Measurements from ENCODE around the gene NELL1. TPM values are rescaled to one million over a fixed set of nuclear protein-coding genes. Genes with fewer than 3 reads are reported as not detected.

The NELL1 gene
- total RNA-seq, 2 donors from 2014 or later, result 0.19 TPM; not detected in 1

- H3K27ac ChIP-seq, result no peak overlapping the region
- DNase-seq, result no peak
- H3K4me3 ChIP-seq, result no peak overlapping the region
- no peaks in the 10 kb centered on the region for H3K27me3 ChIP-seq
- H3K36me3 ChIP-seq, result no peaks in the 10 kb centered on the region
- intact Hi-C loops (cut with DNase I), result no loop called here
- no peak overlapping the region for H3K9ac ChIP-seq (ENCODE audit: low read depth in 2 of 2, low read length in 2 of 2)
- H3K9me3 ChIP-seq, result no peaks in the 10 kb centered on the region
- no peak for TF ChIP-seq CTCF (IDR thresholded peaks at IDR 0.05)
- H3K4me1 ChIP-seq, result no peaks in the 10 kb centered on the region
Measured at GRCh38 chr11:21603886-21604285, 934.5 kb downstream of the NELL1 start.

- H3K27ac ChIP-seq, result no peak overlapping the region
- no peak overlapping the region for H3K4me3 ChIP-seq
- no peaks in the 10 kb centered on the region for H3K36me3 ChIP-seq
- TF ChIP-seq CTCF (IDR thresholded peaks at IDR 0.05), result no peak
- no peaks in the 10 kb centered on the region for H3K9me3 ChIP-seq
- no peak for DNase-seq
- H3K4me1 ChIP-seq, result no peaks in the 10 kb centered on the region
- H3K27me3 ChIP-seq, result no peaks in the 10 kb centered on the region
- no peak overlapping the region for H3K9ac ChIP-seq (ENCODE audit: low read depth in 2 of 2, low read length in 2 of 2)
- intact Hi-C loops (cut with DNase I), result no loop called here
Measured at GRCh38 chr11:21604564-21604963, 935.2 kb downstream of the NELL1 start.

GRCh38 chr11:21612326-21612725 lies 942.9 kb downstream of the NELL1 start:
- no peak overlapping the region for H3K9ac ChIP-seq (ENCODE audit: low read depth in 2 of 2, low read length in 2 of 2)
- no peaks in the 10 kb centered on the region for H3K36me3 ChIP-seq
- TF ChIP-seq CTCF (IDR thresholded peaks at IDR 0.05), result no peak
- H3K4me3 ChIP-seq, result no peak overlapping the region
- H3K27me3 ChIP-seq, result no peaks in the 10 kb centered on the region
- no peaks in the 10 kb centered on the region for H3K9me3 ChIP-seq
- intact Hi-C loops (cut with DNase I), result no loop called here
- no peaks in the 10 kb centered on the region for H3K4me1 ChIP-seq
- H3K27ac ChIP-seq, result no peak overlapping the region
- DNase-seq, result no peak

GRCh38 chr11:21614961-21615360 lies 945.6 kb downstream of the NELL1 start:
- Histone ChIP-seq H3K4me3 (no peak overlapping the region), H3K36me3 (no peaks in the 10 kb centered on the region), H3K9ac (ENCODE audit: low read depth in 2 of 2, low read length in 2 of 2) (no peak overlapping the region), H3K27ac (no peak overlapping the region), H3K27me3 (no peaks in the 10 kb centered on the region), H3K9me3 (no peaks in the 10 kb centered on the region), H3K4me1 (no peaks in the 10 kb centered on the region)
- TF ChIP-seq CTCF (IDR thresholded peaks at IDR 0.05), result no peak
- DNase-seq, result no peak
- intact Hi-C loops (cut with DNase I), result no loop called here

GRCh38 chr11:21615955-21616371 lies 946.6 kb downstream of the NELL1 start:
- Histone ChIP-seq H3K36me3 (no peaks in the 10 kb centered on the region), H3K27ac (no peak overlapping the region), H3K9me3 (no peaks in the 10 kb centered on the region), H3K4me1 (no peaks in the 10 kb centered on the region), H3K4me3 (no peak overlapping the region), H3K9ac (ENCODE audit: low read depth in 2 of 2, low read length in 2 of 2) (no peak overlapping the region), H3K27me3 (no peaks in the 10 kb centered on the region)
- intact Hi-C loops (cut with DNase I), result no loop called here
- DNase-seq, result no peak
- no peak for TF ChIP-seq CTCF (IDR thresholded peaks at IDR 0.05)

- Histone ChIP-seq H3K27ac (no peak overlapping the region), H3K9ac (ENCODE audit: low read depth in 2 of 2, low read length in 2 of 2) (no peak overlapping the region), H3K4me3 (no peak overlapping the region), H3K36me3 (no peaks in the 10 kb centered on the region), H3K27me3 (no peaks in the 10 kb centered on the region), H3K4me1 (no peaks in the 10 kb centered on the region), H3K9me3 (no peaks in the 10 kb centered on the region)
- no peak for TF ChIP-seq CTCF (IDR thresholded peaks at IDR 0.05)
- no peak for DNase-seq
- intact Hi-C loops (cut with DNase I), result no loop called here
Measured at GRCh38 chr11:21622566-21622965, 953.2 kb downstream of the NELL1 start.

Measured in colonic mucosa (tissue), 4 donors.